BLaER1 treated with 17β-estradiol and CSF1 and Interleukin-3, amounts not matched to agents 10 nM and 100 nM (cell line): ENCODE results near the gene MOK.

Experiments
- H3K27ac ChIP-seq, 11 experiments: shearing (Covaris generic); formaldehyde crosslinking; 2 replicates each; pipeline ENCODE4 v1.8.1; 2022
- H3K27me3 ChIP-seq, 11 experiments: shearing (Covaris generic); formaldehyde crosslinking; 2 replicates each; pipeline ENCODE4 v1.8.1; 2022
- H3K36me3 ChIP-seq, 11 experiments: shearing (Covaris generic); formaldehyde crosslinking; 2 replicates each; pipeline ENCODE4 v1.8.1; 2022
- H3K4me1 ChIP-seq, 10 experiments: shearing (Covaris generic); formaldehyde crosslinking; 2 replicates each; pipeline ENCODE4 v1.8.1; 2022
- H3K4me2 ChIP-seq, 11 experiments: shearing (Covaris generic); formaldehyde crosslinking; 2 replicates each; pipeline ENCODE4 v1.8.1; 2022
- H3K4me3 ChIP-seq, 10 experiments: shearing (Covaris generic); formaldehyde crosslinking; 2 replicates each; pipeline ENCODE4 v1.8.1; 2022
- H3K9ac ChIP-seq, 11 experiments: shearing (Covaris generic); formaldehyde crosslinking; 2 replicates each; pipeline ENCODE4 v1.8.1; 2022
- H3K9me3 ChIP-seq, 11 experiments: shearing (Covaris generic); formaldehyde crosslinking; replicated peaks in 1 of 11; 2 replicates each; pipeline ENCODE4 v1.8.1; 2022
- H4K20me1 ChIP-seq, 11 experiments: shearing (Covaris generic); formaldehyde crosslinking; 2 replicates each; pipeline ENCODE4 v1.8.1; 2022
- Cebpa-rat ChIP-seq, 11 experiments: shearing (Covaris generic); IDR thresholded peaks; 2 replicates each; pipeline ENCODE4 v1.8.1; 2022

The MOK gene

GRCh38 chr14:102227184-102227964 lies 77.6 kb downstream of the MOK start:
- Histone ChIP-seq H3K4me3 (no peak overlapping the region), H3K27ac (no peak overlapping the region), H3K4me2 (peak overlapping the region in 1 of 11 experiments; percentile 14; a peak in 1 of 22 replicates), H3K36me3 (peaks cover 0 to 15% (median 6%) of the 10 kb centered on the region in 11 experiments; a peak in 8 of 22 replicates), H3K9ac (no peak overlapping the region), H4K20me1 (peaks cover 0 to 19% (median 0%) of the 10 kb centered on the region in 11 experiments; a peak in 8 of 22 replicates), H3K9me3 (no peaks in the 10 kb centered on the region), H3K4me1 (peaks cover 0 to 27% (median 8%) of the 10 kb centered on the region in 10 experiments; a peak in 9 of 20 replicates), H3K27me3 (no peaks in the 10 kb centered on the region)
- TF ChIP-seq Cebpa-rat (IDR thresholded peaks at IDR 0.05) = no peak

DNA sequence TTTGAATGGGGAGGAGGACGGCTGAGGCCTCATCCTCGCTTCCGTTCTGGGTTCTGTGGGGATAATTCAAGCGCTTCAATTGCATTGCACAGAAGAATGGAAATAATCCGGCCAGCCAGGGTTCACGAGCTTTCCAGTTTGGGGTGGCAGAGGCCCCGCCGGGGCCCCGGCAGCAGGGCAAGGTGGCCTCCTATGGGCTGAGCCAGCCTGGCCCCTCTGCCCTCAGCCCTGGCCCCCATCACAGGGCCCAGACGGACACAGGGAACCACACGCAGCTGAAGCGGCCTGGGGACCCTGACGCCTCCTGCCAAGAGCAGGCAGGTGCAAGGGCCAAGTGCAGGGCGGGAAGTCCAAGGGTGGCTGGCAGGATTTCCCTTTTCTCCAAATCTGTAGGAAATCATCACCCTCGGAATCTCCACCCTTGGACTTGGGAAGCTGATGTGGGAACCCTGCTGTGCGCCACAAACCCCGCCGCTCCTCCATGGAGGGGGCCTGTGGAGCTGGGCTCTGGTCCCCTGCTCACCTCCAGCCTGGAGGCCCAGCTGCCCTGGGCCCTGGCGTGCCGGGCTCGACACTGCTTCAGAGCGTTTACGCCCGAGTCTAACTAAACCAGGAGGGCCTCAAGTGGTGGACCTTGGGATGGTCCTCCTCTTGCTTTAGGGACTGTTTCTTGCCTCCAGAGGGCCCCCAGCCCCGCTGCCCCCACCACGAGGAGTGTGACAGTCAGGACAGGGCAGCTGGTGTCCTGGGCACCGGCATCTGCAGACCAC lies 78.4 kb downstream of the MOK start:
- H3K4me3 ChIP-seq = no peak overlapping the region
- no peaks in the 10 kb centered on the region for H3K27me3 ChIP-seq
- H3K9me3 ChIP-seq = no peaks in the 10 kb centered on the region
- no peak for TF ChIP-seq Cebpa-rat (IDR thresholded peaks at IDR 0.05)
- peaks cover 0 to 27% (median 2%) of the 10 kb centered on the region in 11 experiments; a peak in 13 of 22 replicates for H4K20me1 ChIP-seq
- H3K36me3 ChIP-seq = peaks cover 0 to 22% (median 10%) of the 10 kb centered on the region in 11 experiments; a peak in 9 of 22 replicates
- H3K9ac ChIP-seq = no peak overlapping the region
- H3K4me2 ChIP-seq = no peak overlapping the region
- H3K4me1 ChIP-seq = peaks cover 0 to 27% (median 9%) of the 10 kb centered on the region in 10 experiments; a peak in 11 of 20 replicates
- H3K27ac ChIP-seq = no peak overlapping the region

DNA sequence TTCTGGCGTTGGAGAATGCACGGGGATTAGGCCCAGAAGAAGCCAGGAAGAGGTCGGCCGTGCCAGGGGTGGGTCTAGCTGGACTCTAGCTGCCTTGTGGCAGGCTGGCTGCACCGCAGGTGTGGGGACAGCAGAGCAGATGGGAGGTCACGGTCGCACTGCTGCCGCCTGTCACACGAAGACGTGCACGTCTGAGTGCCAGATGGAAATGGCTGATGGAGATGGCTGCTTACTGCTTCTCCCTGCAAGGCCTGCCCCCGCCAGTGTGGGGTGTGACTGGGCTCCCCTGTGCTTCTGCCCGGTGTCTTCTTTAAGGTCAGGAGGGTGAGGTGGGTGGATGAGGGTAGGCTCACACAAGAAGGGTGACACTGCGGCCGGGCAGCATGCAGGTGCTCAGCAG lies 79.0 kb downstream of the MOK start:
- H3K4me1 ChIP-seq = peaks cover 2 to 30% (median 12%) of the 10 kb centered on the region in 10 experiments; a peak in 18 of 20 replicates
- H3K27me3 ChIP-seq = no peaks in the 10 kb centered on the region
- H3K4me2 ChIP-seq = no peak overlapping the region
- TF ChIP-seq Cebpa-rat (IDR thresholded peaks at IDR 0.05) = no peak
- no peaks in the 10 kb centered on the region for H3K9me3 ChIP-seq
- no peak overlapping the region for H3K4me3 ChIP-seq
- H3K36me3 ChIP-seq = peaks cover 0 to 26% (median 10%) of the 10 kb centered on the region in 11 experiments; a peak in 9 of 22 replicates
- no peak overlapping the region for H3K27ac ChIP-seq
- H4K20me1 ChIP-seq = peaks cover 0 to 33% (median 8%) of the 10 kb centered on the region in 11 experiments; a peak in 16 of 22 replicates
- no peak overlapping the region for H3K9ac ChIP-seq

DNA sequence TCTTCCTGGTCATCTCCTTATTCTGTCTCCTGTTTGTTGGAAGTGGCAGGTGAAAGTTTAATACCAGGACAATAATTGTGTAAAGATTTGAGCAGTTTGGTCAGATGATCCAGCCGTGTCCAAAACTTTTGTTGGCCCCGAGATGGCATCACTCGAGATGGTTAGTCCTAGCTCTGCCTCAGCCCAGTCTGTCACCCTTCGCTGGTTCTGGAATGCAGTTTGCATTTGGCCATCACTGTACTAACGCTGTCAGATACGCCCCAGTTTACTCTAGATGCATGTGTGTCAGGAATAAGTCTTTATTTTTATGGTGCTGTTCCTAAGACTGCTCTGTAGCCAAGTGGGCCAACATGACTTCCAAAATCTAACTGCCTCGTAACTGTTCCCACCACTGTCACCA lies 79.6 kb downstream of the MOK start:
- Histone ChIP-seq H3K4me1 (peaks cover 8 to 35% (median 18%) of the 10 kb centered on the region in 10 experiments; a peak in 19 of 20 replicates), H3K27ac (no peak overlapping the region), H3K36me3 (peaks cover 0 to 29% (median 10%) of the 10 kb centered on the region in 11 experiments; a peak in 9 of 22 replicates), H3K4me3 (no peak overlapping the region), H3K9ac (no peak overlapping the region), H3K4me2 (no peak overlapping the region), H3K9me3 (no peaks in the 10 kb centered on the region), H4K20me1 (peaks cover 0 to 36% (median 13%) of the 10 kb centered on the region in 11 experiments; a peak in 17 of 22 replicates), H3K27me3 (no peaks in the 10 kb centered on the region)
- TF ChIP-seq Cebpa-rat (IDR thresholded peaks at IDR 0.05) = no peak

GRCh38 chr14:102223682-102224081 lies 81.3 kb downstream of the MOK start:
- Histone ChIP-seq H4K20me1 (peaks cover 16 to 50% (median 30%) of the 10 kb centered on the region in 11 experiments), H3K27ac (no peak overlapping the region), H3K9ac (no peak overlapping the region), H3K4me2 (no peak overlapping the region), H3K27me3 (no peaks in the 10 kb centered on the region), H3K36me3 (peaks cover 0 to 43% (median 11%) of the 10 kb centered on the region in 11 experiments; a peak in 11 of 22 replicates), H3K4me1 (peaks cover 25 to 52% (median 34%) of the 10 kb centered on the region in 10 experiments), H3K9me3 (no peaks in the 10 kb centered on the region), H3K4me3 (no peak overlapping the region)
- TF ChIP-seq Cebpa-rat (IDR thresholded peaks at IDR 0.05) = no peak

- no peak overlapping the region for H3K4me3 ChIP-seq
- H3K9ac ChIP-seq = no peak overlapping the region
- no peaks in the 10 kb centered on the region for H3K27me3 ChIP-seq
- H3K4me1 ChIP-seq = peaks cover 26 to 57% (median 44%) of the 10 kb centered on the region in 10 experiments
- H3K9me3 ChIP-seq = no peaks in the 10 kb centered on the region
- H4K20me1 ChIP-seq = peaks cover 25 to 59% (median 39%) of the 10 kb centered on the region in 11 experiments
- TF ChIP-seq Cebpa-rat (IDR thresholded peaks at IDR 0.05) = no peak
- no peak overlapping the region for H3K27ac ChIP-seq
- peaks cover 0 to 49% (median 11%) of the 10 kb centered on the region in 11 experiments; a peak in 11 of 22 replicates for H3K36me3 ChIP-seq
- H3K4me2 ChIP-seq = no peak overlapping the region
Measured at GRCh38 chr14:102222751-102223150, 82.2 kb downstream of the MOK start.

GRCh38 chr14:102222009-102222575 lies 82.9 kb downstream of the MOK start:
- H3K36me3 ChIP-seq = peaks cover 0 to 51% (median 11%) of the 10 kb centered on the region in 11 experiments; a peak in 11 of 22 replicates

GRCh38 chr14:102221026-102221425 lies 83.9 kb downstream of the MOK start:
- H3K27me3 ChIP-seq = no peaks in the 10 kb centered on the region
- H3K9me3 ChIP-seq = no peaks in the 10 kb centered on the region
- no peak overlapping the region for H3K4me3 ChIP-seq
- peak overlapping the region in 6 of 11 experiments; percentile 14 to 68 (median 21); a peak in 6 of 22 replicates for H3K4me2 ChIP-seq
- H3K4me1 ChIP-seq = peaks cover 29 to 61% (median 53%) of the 10 kb centered on the region in 10 experiments
- H4K20me1 ChIP-seq = peaks cover 42 to 70% (median 56%) of the 10 kb centered on the region in 11 experiments
- H3K27ac ChIP-seq = no peak overlapping the region
- H3K9ac ChIP-seq = no peak overlapping the region
- H3K36me3 ChIP-seq = peaks cover 0 to 51% (median 11%) of the 10 kb centered on the region in 11 experiments; a peak in 11 of 22 replicates
- TF ChIP-seq Cebpa-rat (IDR thresholded peaks at IDR 0.05) = no peak

More at GRCh38 chr14:102222009-102222575, 82.9 kb downstream of the MOK start:
- Histone ChIP-seq H4K20me1 (peaks cover 31 to 66% (median 45%) of the 10 kb centered on the region in 11 experiments), H3K4me1 (peaks cover 26 to 57% (median 45%) of the 10 kb centered on the region in 10 experiments), H3K4me2 (no peak overlapping the region), H3K27me3 (no peaks in the 10 kb centered on the region), H3K27ac (no peak overlapping the region), H3K9ac (no peak overlapping the region), H3K4me3 (no peak overlapping the region), H3K9me3 (no peaks in the 10 kb centered on the region)
- TF ChIP-seq Cebpa-rat (IDR thresholded peaks at IDR 0.05) = no peak
